NCI-H187 treated with DMSO at 0.1 percent for 48 hours (cell line): ENCODE measurements around the gene TRA2B.

Source experiments
- DNase-seq: peaks from one replicate; lab custom pipeline; 2025; lab: John Stamatoyannopoulos, UW

Gene TRA2B

DNA sequence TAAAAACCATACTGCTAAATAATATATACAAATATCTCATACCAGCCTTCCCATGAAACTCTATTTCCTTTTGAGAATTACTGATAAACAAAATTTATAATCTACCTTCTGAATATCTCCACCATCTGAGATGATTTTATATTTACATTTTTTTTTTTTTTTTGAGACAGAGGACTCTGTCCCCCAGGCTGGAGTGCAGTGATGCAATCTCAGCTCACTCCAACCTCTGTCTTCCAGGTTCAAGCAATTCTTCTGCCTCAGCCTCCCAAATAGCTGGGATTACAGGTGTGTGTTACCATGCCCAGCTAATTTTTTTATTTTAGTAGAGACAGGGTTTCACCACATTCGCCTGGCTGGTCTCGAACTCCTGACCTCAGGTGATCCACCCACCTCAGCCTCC lies 70.2 kb downstream of the TRA2B start:
- DNase-seq = no peak

- DNase-seq = no peak
These were observed 70.8 kb downstream of the TRA2B start for GRCh38 chr3:185866995-185867394.

GRCh38 chr3:185866555-185866954 lies 71.3 kb downstream of the TRA2B start:
- DNase-seq = no peak
